ENCODE results near the gene STAT3.

Gene STAT3

GRCh38 chr17:42407289-42407836 lies 19.1 kb upstream of the STAT3 start:
- Histone ChIP-seq H3K27me3 (ENCODE audit: insufficient read depth, poor library complexity, severe bottlenecking) (peaks cover 5% of the 10 kb centered on the region), H3K4me3 (replicated peaks; ENCODE audit: insufficient read depth, low read length) (no peak overlapping the region), H3K27ac (replicated peaks) (no peak overlapping the region)
- DNase-seq (ENCODE audit: low read depth in 1 of 2, low spot score in 1 of 2) = peak in 1 of 2 experiments; percentile 68
- TF ChIP-seq CTCF (IDR thresholded peaks at IDR 0.05; ENCODE audit: insufficient read depth, low read length) (no peak), POLR2AphosphoS5 (IDR thresholded peaks at IDR 0.05; ENCODE audit: low read depth) (no peak), SPI1 (IDR thresholded peaks at IDR 0.05; ENCODE audit: borderline replicate concordance, low read depth) (no peak), GABPA (IDR thresholded peaks at IDR 0.05; ENCODE audit: low read depth) (no peak), REST (IDR thresholded peaks at IDR 0.05; ENCODE audit: insufficient replicate concordance, low read depth) (no peak)

GRCh38 chr17:42406615-42407288 lies 18.5 kb upstream of the STAT3 start:
- TF ChIP-seq SPI1 (IDR thresholded peaks at IDR 0.05; ENCODE audit: borderline replicate concordance, low read depth) (no peak), CTCF (IDR thresholded peaks at IDR 0.05; ENCODE audit: insufficient read depth, low read length) (no peak), GABPA (IDR thresholded peaks at IDR 0.05; ENCODE audit: low read depth) (no peak), REST (IDR thresholded peaks at IDR 0.05; ENCODE audit: insufficient replicate concordance, low read depth) (no peak), POLR2AphosphoS5 (IDR thresholded peaks at IDR 0.05; ENCODE audit: low read depth) (no peak)
- H3K27ac ChIP-seq (replicated peaks) = no peak overlapping the region
- H3K27me3 ChIP-seq (ENCODE audit: insufficient read depth, poor library complexity, severe bottlenecking) = peaks cover 5% of the 10 kb centered on the region

DNA sequence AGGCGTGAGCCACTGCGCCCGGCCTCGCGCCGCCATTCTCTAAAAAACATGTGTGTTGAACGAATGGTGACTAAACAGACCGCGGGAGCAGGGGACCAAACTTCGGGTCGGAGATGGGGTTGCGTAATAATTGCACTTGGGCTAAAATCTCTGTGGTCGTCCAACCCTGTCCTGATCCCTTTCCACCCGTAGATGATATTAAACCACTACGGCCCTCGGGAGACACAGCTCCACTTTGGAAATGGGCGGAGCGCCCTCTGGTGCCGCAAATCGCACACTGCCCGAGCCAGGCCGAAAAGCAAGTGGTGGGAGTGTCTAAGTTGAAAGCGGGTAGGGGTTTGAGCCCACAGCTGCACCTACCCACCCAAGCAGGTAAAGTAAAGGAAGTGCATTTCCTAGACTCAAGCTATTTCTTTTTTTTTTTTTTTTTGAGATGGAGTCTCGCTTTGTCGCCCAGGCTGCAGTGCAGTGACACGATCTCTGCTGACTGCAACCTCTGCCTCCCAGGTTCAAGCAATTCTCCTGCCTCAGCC lies 17.8 kb upstream of the STAT3 start:
- TF ChIP-seq SPI1 (IDR thresholded peaks at IDR 0.05; ENCODE audit: borderline replicate concordance, low read depth) (no peak), GABPA (IDR thresholded peaks at IDR 0.05; ENCODE audit: low read depth) (no peak), POLR2AphosphoS5 (IDR thresholded peaks at IDR 0.05; ENCODE audit: low read depth) (no peak), CTCF (IDR thresholded peaks at IDR 0.05; ENCODE audit: insufficient read depth, low read length) (peak; percentile 64)
- H3K27ac ChIP-seq (replicated peaks) = no peak overlapping the region
- H3K27me3 ChIP-seq (ENCODE audit: insufficient read depth, poor library complexity, severe bottlenecking) = peaks cover 5% of the 10 kb centered on the region
- no peak overlapping the region for H3K4me3 ChIP-seq (replicated peaks; ENCODE audit: insufficient read depth, low read length)
- DNase-seq (ENCODE audit: low read depth in 1 of 2, low spot score in 1 of 2) = peak in 1 of 2 experiments; percentile 76

More at GRCh38 chr17:42406615-42407288, 18.5 kb upstream of the STAT3 start:
- no peak overlapping the region for H3K4me3 ChIP-seq (replicated peaks; ENCODE audit: insufficient read depth, low read length)
- no peak for DNase-seq (ENCODE audit: low read depth in 1 of 2, low spot score in 1 of 2)
